ENCODE measurements around the gene ALAS1.
"Not testable (repeated sequence)": the region's sequence is repeated elsewhere in the genome, so short reads cannot be mapped to it uniquely, and the experiment has no call there.

Gene ALAS1

GRCh38 chr3:52176951-52177700, 20.8 kb upstream of the ALAS1 start:
- no peak for DNase-seq (ENCODE audit: low read depth)

DNA sequence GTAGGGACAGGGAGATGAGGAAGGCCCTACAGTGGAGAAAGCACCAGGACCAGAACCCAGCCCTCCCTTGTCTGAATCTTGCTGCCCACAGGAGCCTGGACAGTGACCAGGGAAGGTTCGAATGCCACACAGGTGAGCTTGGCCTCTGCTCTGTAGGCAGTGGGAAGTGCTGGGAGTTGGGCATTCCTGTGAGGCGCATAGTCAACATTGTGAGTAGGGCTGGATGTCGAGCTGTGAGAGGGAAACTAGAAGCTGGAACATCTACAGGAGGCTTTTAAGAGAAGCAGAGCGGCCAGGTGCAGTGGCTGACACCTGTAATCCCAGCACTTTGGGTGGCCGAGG, 20.3 kb upstream of the ALAS1 start:
- no peak for DNase-seq (ENCODE audit: low read depth)

GRCh38 chr3:52178126-52178525, 19.8 kb upstream of the ALAS1 start:
- DNase-seq (ENCODE audit: low read depth) = not testable (repeated sequence)

GRCh38 chr3:52178537-52178936, 19.4 kb upstream of the ALAS1 start:
- DNase-seq (ENCODE audit: low read depth) = no peak

DNA sequence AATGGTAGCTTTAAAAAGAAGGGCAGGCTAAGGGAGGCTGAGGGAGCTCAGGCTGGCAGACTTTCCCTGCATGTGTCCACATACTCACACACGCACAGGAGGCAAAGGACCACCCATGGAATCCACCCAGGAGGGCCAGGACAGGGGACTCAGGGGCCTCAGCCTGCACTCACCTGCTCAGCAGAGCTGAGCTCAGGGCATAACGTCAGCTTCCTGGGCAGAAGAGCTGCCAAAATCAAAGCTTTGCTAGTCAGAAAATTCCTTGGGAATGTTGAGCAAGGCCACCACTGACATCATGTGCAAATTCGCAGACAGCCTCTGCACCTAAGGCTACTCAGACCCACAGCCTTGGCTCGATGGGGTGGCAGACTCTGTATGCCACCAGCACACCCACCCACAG, 16.4 kb upstream of the ALAS1 start:
- DNase-seq (ENCODE audit: low read depth) = no peak

DNA sequence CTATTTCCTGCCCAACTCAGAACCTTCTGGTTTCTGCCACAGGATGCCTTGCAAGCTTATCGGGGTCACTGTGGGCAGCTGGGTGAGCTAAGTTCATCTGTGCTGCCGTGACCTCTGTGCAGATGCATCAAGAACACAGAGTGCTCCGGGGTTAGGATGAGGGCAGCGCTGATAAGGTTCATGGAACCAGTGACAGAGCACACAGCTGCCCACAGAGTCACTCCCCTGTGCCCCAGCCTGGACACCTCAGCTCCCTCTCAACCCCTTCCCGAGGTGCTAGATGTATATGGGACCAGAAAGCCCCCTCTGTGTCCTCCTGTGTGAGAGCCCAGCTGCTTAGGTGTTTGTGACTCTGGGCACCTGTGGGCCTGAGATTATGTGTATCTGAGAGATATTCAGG, 15.8 kb upstream of the ALAS1 start:
- no peak for DNase-seq (ENCODE audit: low read depth)

DNA sequence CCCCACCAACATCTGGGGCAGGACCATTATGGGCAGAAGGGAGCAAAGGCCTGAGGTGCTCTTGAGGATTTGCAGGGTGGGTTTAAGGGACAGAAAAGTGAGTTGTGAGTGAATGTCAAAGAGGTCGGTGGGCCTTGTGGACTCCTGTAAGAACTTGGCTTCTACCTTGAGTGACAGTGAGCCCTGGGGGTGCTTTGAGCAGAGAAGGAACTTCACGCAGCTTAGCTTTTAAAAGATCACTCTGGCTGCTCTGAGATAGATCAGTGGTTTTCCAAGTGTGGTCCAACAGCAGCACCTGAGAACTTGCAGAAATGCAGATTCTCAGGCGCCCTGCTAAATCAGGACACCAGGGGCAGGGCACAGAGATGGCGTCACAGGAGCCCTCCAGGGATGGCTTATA, 15.3 kb upstream of the ALAS1 start:
- DNase-seq (ENCODE audit: low read depth) = no peak

- no peak for DNase-seq (ENCODE audit: low read depth)
Measured at GRCh38 chr3:52183786-52184445, 14.0 kb upstream of the ALAS1 start.

- DNase-seq (ENCODE audit: low read depth) = no peak
Measured at GRCh38 chr3:52184690-52185089, 13.3 kb upstream of the ALAS1 start.

GRCh38 chr3:52185311-52185710, 12.6 kb upstream of the ALAS1 start:
- DNase-seq (ENCODE audit: low read depth) = no peak

DNA sequence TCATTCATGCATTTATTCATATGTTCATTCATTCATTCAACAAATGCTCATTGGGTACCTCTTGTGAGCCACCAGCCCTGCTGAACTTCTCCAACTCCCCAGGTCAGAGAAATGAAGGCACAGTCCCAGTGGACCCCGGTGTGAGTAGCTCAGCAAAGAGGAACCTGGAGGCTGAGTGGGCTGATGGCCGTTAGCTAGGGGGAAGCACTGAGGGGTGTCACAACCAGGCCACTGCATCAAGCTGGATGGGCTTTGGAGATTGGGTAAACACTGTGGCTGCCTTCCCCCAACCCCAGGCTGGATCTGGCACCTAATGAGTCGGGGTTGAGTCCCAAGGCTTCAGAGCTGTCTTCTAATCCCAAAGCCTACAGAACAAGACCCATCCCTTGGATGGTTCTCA, 12.1 kb upstream of the ALAS1 start:
- DNase-seq (ENCODE audit: low read depth) = no peak

DNA sequence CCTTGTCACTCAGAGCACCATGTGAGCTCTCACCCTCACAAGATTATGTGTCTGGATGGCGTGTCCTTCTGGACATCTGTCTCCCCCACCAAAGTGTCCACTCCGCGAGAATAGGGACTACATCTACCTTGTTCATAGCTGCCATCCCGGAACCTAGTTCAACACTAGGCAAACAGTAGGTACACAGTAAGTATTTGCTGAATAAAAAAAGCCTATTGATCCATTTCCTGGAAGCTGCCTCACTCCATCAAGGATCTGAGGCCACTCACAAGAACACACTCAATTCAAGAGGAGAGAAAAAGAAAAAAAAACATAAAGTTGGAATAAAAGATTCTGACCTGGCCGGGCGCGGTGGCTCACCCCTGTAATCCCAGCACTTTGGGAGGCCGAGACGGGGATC, 11.2 kb upstream of the ALAS1 start:
- no peak for DNase-seq (ENCODE audit: low read depth)

- DNase-seq (ENCODE audit: low read depth) = no peak
Measured at GRCh38 chr3:52188556-52188955, 9.4 kb upstream of the ALAS1 start.

GRCh38 chr3:52190294-52191074, 7.5 kb upstream of the ALAS1 start:
- no peak for DNase-seq (ENCODE audit: low read depth)

GRCh38 chr3:52191663-52192062, 6.3 kb upstream of the ALAS1 start:
- DNase-seq (ENCODE audit: low read depth) = no peak

GRCh38 chr3:52193065-52193464, 4.9 kb upstream of the ALAS1 start:
- DNase-seq (ENCODE audit: low read depth) = no peak

- no peak for DNase-seq (ENCODE audit: low read depth)
Measured at GRCh38 chr3:52194485-52195290, 3.3 kb upstream of the ALAS1 start.

DNA sequence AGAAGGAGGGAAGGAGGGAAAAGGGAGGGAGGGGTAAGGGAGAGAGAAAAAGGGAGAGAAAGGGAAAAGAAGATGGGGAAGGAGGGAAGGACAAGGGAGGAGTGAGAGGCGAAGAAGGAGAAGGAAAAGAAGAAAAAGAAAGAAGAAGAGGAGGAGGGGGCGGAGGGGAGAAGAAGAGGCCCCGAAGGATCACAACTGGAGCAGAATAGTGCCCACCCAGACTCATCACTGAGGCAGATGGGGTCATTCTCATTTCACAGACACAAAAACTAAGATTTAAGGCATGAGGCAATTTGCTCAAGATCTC, 2.7 kb upstream of the ALAS1 start:
- DNase-seq (ENCODE audit: low read depth) = no peak

DNA sequence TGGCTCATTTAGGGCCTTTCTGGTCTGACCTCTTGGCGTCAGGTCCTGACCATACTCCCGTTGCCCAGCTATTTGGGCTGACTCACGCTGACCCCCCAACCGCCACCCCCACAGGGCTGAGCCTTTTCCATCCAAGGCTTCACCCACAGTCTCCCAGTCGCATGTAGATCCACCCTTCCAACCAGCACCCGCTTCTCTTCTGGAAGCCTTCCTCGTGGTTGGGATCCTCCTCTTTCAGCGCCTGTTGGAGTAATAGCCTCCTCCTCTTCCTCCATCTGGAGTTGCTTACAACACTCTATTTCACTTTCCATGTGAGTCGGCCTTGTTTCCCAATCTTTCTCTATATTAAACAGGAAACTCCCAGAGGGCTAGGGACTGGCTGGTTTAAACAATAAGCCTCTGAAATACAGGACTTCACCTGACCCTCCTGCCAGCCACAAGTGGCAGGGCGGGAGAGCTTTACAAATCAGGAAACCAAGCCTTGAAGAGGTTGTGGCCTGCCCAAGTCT, 2.1 kb upstream of the ALAS1 start:
- DNase-seq (ENCODE audit: low read depth) = no peak

DNA sequence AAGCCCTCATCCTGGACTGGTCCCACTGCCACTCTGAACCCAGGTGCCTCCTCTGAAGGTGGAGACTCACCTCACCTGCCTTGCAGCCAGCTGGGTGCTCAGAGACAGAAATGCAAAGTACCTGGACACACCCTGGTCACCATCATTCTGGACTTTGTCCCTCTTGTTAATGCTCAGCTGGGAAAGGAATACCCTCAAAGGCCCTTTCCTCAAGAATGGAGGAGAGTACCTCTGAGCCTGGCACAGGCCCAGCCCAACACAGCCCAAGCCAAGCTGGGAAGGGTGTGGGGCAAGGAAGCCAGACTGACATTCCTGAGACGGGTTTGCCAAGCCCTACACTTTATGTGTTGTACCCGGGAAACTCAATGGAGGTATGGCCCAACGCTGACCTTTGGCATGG, 983 bp upstream of the ALAS1 start:
- DNase-seq (ENCODE audit: low read depth) = no peak

GRCh38 chr3:52197499-52197841, 490 bp upstream of the ALAS1 start:
- DNase-seq (ENCODE audit: low read depth) = no peak
